K562 (cell line): ENCODE data around the gene RMC1. TPM values are rescaled to one million over a fixed set of nuclear protein-coding genes. Genes with fewer than 3 reads are reported as not detected.

Experiments used
- ETV5 ChIP-seq: sonication (generic); formaldehyde crosslinking; IDR thresholded peaks from 2 replicates; pipeline ENCODE4 v1.4.0; 2020; ENCODE audit warnings: low read depth, mild to moderate bottlenecking, missing genetic modification reagents
- FOS ChIP-seq: IDR thresholded peaks from 3 replicates; pipeline ENCODE4 v1.6.1; 2011; ENCODE audit not compliant: insufficient read length; ENCODE audit errors: extremely low read depth
- GATA2 ChIP-seq: sonication (generic); formaldehyde crosslinking; IDR thresholded peaks from 2 replicates; pipeline ENCODE4 v1.4.0; 2020; ENCODE audit warnings: mild to moderate bottlenecking, missing genetic modification reagents
- HDAC1 ChIP-seq, 2 experiments: fragments of 450-650 bp; IDR thresholded peaks; 2 replicates each; pipeline ENCODE4 v1.6.1; 2016 to 2017; ENCODE audit warnings: inconsistent platforms in 1 of 2, mild to moderate bottlenecking in 1 of 2, moderate library complexity in 1 of 2
- HINFP ChIP-seq: fragments of 450-650 bp; conservative IDR thresholded peaks from 2 replicates; pipeline ENCODE4 v1.6.1; 2016; ENCODE audit warnings: missing genetic modification characterization, low read depth, mild to moderate bottlenecking, control low read depth, missing compliant biosample characterization
- HMGN3 ChIP-seq: IDR thresholded peaks from 2 replicates; pipeline ENCODE4 v1.6.1; 2011; ENCODE audit warnings: borderline replicate concordance, low read depth, mild to moderate bottlenecking, mixed read lengths, low read length; ENCODE audit not compliant: insufficient read length; ENCODE audit errors: extremely low read depth
- NFXL1 ChIP-seq: fragments of 450-650 bp; formaldehyde crosslinking; IDR thresholded peaks from 2 replicates; pipeline ENCODE4 v1.4.0; 2021; ENCODE audit warnings: mild to moderate bottlenecking
- U2AF2 ChIP-seq: fragments of 200-400 bp; formaldehyde crosslinking; optimal IDR thresholded peaks from 2 replicates; pipeline ENCODE3; 2017; ENCODE audit warnings: low read depth, mild to moderate bottlenecking, low read length
- ZBTB33 ChIP-seq: sonication (generic); formaldehyde crosslinking; IDR thresholded peaks from 2 replicates; pipeline ENCODE4 v1.8.1; 2023; ENCODE audit warnings: mild to moderate bottlenecking, missing genetic modification reagents
- ZBTB40 ChIP-seq, 2 experiments: fragments of 450-650 bp in 1 of 2; sonication (generic) in 1 of 2; formaldehyde crosslinking in 1 of 2; IDR thresholded peaks; 2 replicates each; pipeline versions ENCODE4 v1.7.1 to v1.9.0; 2016 to 2022; ENCODE audit warnings: inconsistent platforms in 1 of 2, mild to moderate bottlenecking in 1 of 2, missing genetic modification reagents in 1 of 2
- ZNF282 ChIP-seq: sonication (generic); formaldehyde crosslinking; IDR thresholded peaks from 2 replicates; pipeline ENCODE4 v1.8.1; 2023; ENCODE audit warnings: missing genetic modification reagents
- ZNF41 ChIP-seq: fragments of 250-450 bp; sonication (Bioruptor Pico); conservative IDR thresholded peaks from 2 replicates; pipeline ENCODE4 v1.4.0; 2020; ENCODE audit warnings: mild to moderate bottlenecking
- ZNF639 ChIP-seq, 2 experiments: fragments of 200-800 bp in 1 of 2; sonication (Bioruptor generic) in 1 of 2; sonication (generic) in 1 of 2; formaldehyde crosslinking in 1 of 2; IDR thresholded peaks in 1 of 2; conservative IDR thresholded peaks in 1 of 2; 2 replicates each; pipeline versions ENCODE4 v1.5.0 to v1.6.1; 2016 to 2020; ENCODE audit warnings: missing compliant biosample characterization in 1 of 2, missing genetic modification characterization in 1 of 2, missing genetic modification reagents in 1 of 2
- polyA plus RNA-seq, 8 experiments: library from polyadenylated mRNA; depleted of rRNA in 4 of 8; stranded (reverse) in 5 of 8; unstranded in 3 of 8; fragments of >200 nt; fragmentation: Nextera tagmentation in 2 of 8; fragmentation: Illumina TruSeq in 1 of 8; extraction: Ambion mirVana in 2 of 8; extraction: Trizol in 1 of 8; gene quantifications; 2 replicates each; pipeline versions ENCODE4 v1.2.1 to v1.2.3, GENCODE V29; 2011 to 2014; ENCODE audit warnings: inconsistent platforms in 1 of 8, missing spikeins in 1 of 8
- total RNA-seq, 7 experiments: library from RNA; depleted of rRNA in 6 of 7; stranded (reverse); fragments of >200 nt in 6 of 7; fragmentation: Illumina TruSeq in 2 of 7; extraction: Trizol in 2 of 7; gene quantifications; 2 replicates each; pipeline versions ENCODE4 v1.2.1 to v1.2.3, GENCODE V29; 2011 to 2021; ENCODE audit warnings: low replicate concordance in 1 of 7

The RMC1 gene
- total and polyA plus RNA-seq, 9 of the 15 experiments (the other 6 are each of a cell fraction or from before 2014, with no cell fraction given) = 7.5 to 42.4 (median 35.5) TPM

- TF ChIP-seq U2AF2 (no peak), ETV5 (CRISPR knock-in tag) (0 out of 2 replicates have a peak, but pooled peaks have one; percentile 12), FOS (no peak), HDAC1 (IDR thresholded peaks at IDR 0.05) (peak in 1 of 2 experiments; percentile 22; a peak in 1 of 4 replicates), HMGN3 (no peak), GATA2 (CRISPR knock-in tag) (no peak), ZNF282 (CRISPR knock-in tag) (0 out of 2 replicates have a peak, but pooled peaks have one; percentile 2), ZNF41 (CRISPR knock-in tag) (no peak), ZBTB33 (no peak), ZNF639 (CRISPR knock-in tag; conservative IDR thresholded peaks at IDR 0.05 in 1 of 2, IDR thresholded peaks at IDR 0.05 in 1 of 2) (no peak), NFXL1 (CRISPR knock-in tag) (no peak), ZBTB40 (IDR thresholded peaks at IDR 0.05) (peak; percentile 30; the same call in 1 of the 2 replicates), ZBTB40 (CRISPR knock-in tag; IDR thresholded peaks at IDR 0.05) (no peak), HINFP (tag) (no peak)
Observed at GRCh38 chr18:23503963-23504344, 643 bp downstream of the RMC1 start (continued).
